ENCODE results near the gene PTP4A2. TPM values are rescaled to one million over a fixed set of nuclear protein-coding genes. Genes with fewer than 3 reads are reported as not detected.
A peak's percentile ranks its signal among the peaks of the same experiment; 100 is the strongest.

PTP4A2 gene
- total RNA-seq, 1 donor from 2014 or later: 157 TPM

GRCh38 chr1:31981456-31981839 lies 43.3 kb upstream of the PTP4A2 start:
- Mint-ChIP-seq H3K27me3 (no peaks in the 10 kb centered on the region), H3K27ac (no peak overlapping the region), H3K36me3 (ENCODE audit: insufficient read depth) (no peaks in the 10 kb centered on the region), H3K4me3 (ENCODE audit: low read depth) (no peak overlapping the region), H3K4me1 (ENCODE audit: low read depth) (no peaks in the 10 kb centered on the region), H3K9me3 (ENCODE audit: low read depth) (peaks cover 3% of the 10 kb centered on the region)
- DNase-seq (ENCODE audit: low spot score, unreplicated experiment): no peak
- TF ChIP-seq, protein P1, sequence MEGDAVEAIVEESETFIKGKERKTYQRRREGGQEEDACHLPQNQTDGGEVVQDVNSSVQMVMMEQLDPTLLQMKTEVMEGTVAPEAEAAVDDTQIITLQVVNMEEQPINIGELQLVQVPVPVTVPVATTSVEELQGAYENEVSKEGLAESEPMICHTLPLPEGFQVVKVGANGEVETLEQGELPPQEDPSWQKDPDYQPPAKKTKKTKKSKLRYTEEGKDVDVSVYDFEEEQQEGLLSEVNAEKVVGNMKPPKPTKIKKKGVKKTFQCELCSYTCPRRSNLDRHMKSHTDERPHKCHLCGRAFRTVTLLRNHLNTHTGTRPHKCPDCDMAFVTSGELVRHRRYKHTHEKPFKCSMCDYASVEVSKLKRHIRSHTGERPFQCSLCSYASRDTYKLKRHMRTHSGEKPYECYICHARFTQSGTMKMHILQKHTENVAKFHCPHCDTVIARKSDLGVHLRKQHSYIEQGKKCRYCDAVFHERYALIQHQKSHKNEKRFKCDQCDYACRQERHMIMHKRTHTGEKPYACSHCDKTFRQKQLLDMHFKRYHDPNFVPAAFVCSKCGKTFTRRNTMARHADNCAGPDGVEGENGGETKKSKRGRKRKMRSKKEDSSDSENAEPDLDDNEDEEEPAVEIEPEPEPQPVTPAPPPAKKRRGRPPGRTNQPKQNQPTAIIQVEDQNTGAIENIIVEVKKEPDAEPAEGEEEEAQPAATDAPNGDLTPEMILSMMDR (IDR thresholded peaks at IDR 0.05; ENCODE audit: unreplicated experiment): no peak

GRCh38 chr1:31980835-31981455 lies 42.8 kb upstream of the PTP4A2 start:
- no peaks in the 10 kb centered on the region for H3K4me1 Mint-ChIP-seq (ENCODE audit: low read depth)
- H3K36me3 Mint-ChIP-seq (ENCODE audit: insufficient read depth): no peaks in the 10 kb centered on the region
- H3K27ac Mint-ChIP-seq: no peak overlapping the region
- TF ChIP-seq, protein P1 (IDR thresholded peaks at IDR 0.05; ENCODE audit: unreplicated experiment): no peak
- H3K4me3 Mint-ChIP-seq (ENCODE audit: low read depth): no peak overlapping the region
- no peaks in the 10 kb centered on the region for H3K27me3 Mint-ChIP-seq
- no peak for DNase-seq (ENCODE audit: low spot score, unreplicated experiment)
- H3K9me3 Mint-ChIP-seq (ENCODE audit: low read depth): peaks cover 3% of the 10 kb centered on the region

DNA sequence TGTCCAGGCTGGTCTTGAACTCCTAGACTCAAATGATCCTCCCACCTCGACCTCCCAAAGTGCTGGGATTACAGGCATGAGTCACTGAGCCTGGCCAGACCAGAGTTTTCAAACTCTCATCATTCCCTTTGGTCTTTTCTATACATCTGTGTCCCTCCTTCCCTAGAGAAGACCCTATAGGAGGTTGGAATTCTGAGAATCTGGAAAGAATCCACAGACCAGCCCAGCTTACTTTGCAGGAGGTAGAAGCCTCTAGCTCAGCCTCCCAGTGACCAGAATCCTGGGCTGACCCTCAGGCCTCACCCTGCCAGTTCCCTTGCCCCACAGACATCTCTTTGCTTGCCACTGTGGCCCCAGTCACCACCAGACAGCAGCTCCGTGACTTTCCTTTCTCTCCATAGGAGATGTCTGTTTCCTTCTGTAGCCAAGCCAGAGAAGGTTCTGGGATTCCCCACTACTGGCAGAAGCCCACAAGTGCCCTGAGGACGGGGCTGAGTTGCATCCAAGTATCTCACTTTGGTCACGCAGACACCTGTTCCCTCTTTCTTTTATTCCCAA lies 40.8 kb upstream of the PTP4A2 start:
- Mint-ChIP-seq H3K27me3 (no peaks in the 10 kb centered on the region), H3K4me1 (ENCODE audit: low read depth) (no peaks in the 10 kb centered on the region), H3K27ac (no peak overlapping the region), H3K4me3 (ENCODE audit: low read depth) (no peak overlapping the region), H3K36me3 (ENCODE audit: insufficient read depth) (no peaks in the 10 kb centered on the region), H3K9me3 (ENCODE audit: low read depth) (peaks cover 3% of the 10 kb centered on the region)
- TF ChIP-seq, protein P1 (IDR thresholded peaks at IDR 0.05; ENCODE audit: unreplicated experiment): no peak
- no peak for DNase-seq (ENCODE audit: low spot score, unreplicated experiment)

DNA sequence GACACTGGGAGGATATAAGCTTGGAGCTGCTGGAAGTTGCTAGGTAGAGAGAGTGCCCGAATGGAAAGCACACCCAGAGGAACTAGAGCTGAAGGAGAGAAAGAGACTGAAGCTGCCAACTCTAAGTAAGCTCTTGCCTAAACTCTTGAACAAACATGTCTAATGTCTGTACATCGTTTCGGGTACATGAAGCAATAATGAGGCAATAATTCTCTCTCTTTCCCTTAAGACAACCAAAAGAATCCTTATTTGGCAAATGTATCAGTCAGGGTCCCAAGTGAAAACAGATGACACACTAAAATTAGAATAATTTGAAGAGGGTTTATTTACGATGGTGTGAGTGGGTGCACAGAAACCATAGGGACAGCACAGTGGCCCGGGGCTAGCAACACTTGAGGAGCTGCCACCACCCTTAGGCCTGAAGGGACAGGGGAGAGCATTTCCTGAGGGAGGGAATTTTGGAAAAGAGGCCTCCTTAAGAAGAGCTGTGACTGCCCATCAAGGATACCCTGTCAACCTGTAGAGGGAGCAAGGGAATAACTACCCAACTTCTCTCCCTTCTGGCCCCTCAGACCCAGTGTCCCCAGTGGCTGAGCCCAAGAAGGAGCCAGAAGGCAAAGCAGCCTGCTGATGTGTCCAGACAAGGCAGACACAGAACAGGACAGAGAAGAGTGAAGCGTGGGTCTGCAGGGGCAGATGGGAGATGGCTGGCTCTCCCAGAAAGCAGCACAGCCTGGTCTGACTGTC lies 39.4 kb upstream of the PTP4A2 start:
- TF ChIP-seq, protein P1 (IDR thresholded peaks at IDR 0.05; ENCODE audit: unreplicated experiment): peak; percentile 24
- H3K36me3 Mint-ChIP-seq (ENCODE audit: insufficient read depth): no peaks in the 10 kb centered on the region
- no peak for DNase-seq (ENCODE audit: low spot score, unreplicated experiment)
- no peak overlapping the region for H3K4me3 Mint-ChIP-seq (ENCODE audit: low read depth)
- no peaks in the 10 kb centered on the region for H3K4me1 Mint-ChIP-seq (ENCODE audit: low read depth)
- H3K27me3 Mint-ChIP-seq: no peaks in the 10 kb centered on the region
- no peak overlapping the region for H3K27ac Mint-ChIP-seq
- no peaks in the 10 kb centered on the region for H3K9me3 Mint-ChIP-seq (ENCODE audit: low read depth)

GRCh38 chr1:31976401-31976800 lies 38.2 kb upstream of the PTP4A2 start:
- no peak for DNase-seq (ENCODE audit: low spot score, unreplicated experiment)
- H3K9me3 Mint-ChIP-seq (ENCODE audit: low read depth): no peaks in the 10 kb centered on the region
- no peaks in the 10 kb centered on the region for H3K36me3 Mint-ChIP-seq (ENCODE audit: insufficient read depth)
- H3K4me3 Mint-ChIP-seq (ENCODE audit: low read depth): no peak overlapping the region
- H3K4me1 Mint-ChIP-seq (ENCODE audit: low read depth): no peaks in the 10 kb centered on the region
- H3K27me3 Mint-ChIP-seq: peaks cover 3% of the 10 kb centered on the region
- TF ChIP-seq, protein P1 (IDR thresholded peaks at IDR 0.05; ENCODE audit: unreplicated experiment): no peak
- H3K27ac Mint-ChIP-seq: no peak overlapping the region

Measured in progenitor cell of endocrine pancreas (in vitro differentiated cells).